Astrocyte (in vitro differentiated cells and primary cell): Measurements from ENCODE around the gene PAK6.

ENCODE experiments used
- CTCF ChIP-seq: IDR thresholded peaks from 2 replicates; pipeline ENCODE4 v1.5.1; 2011; ENCODE audit warnings: low read depth, mild to moderate bottlenecking, inconsistent platforms, low read length, moderate library complexity; ENCODE audit not compliant: insufficient read depth
- EZH2 ChIP-seq: IDR thresholded peaks from 2 replicates; pipeline ENCODE4 v1.6.1; 2012; ENCODE audit warnings: mild to moderate bottlenecking, low read length, inconsistent platforms; ENCODE audit not compliant: insufficient read depth

GRCh38 chr15:40229316-40229715 is 9.5 kb upstream of the PAK6 start:
- TF ChIP-seq CTCF (no peak), EZH2 (no peak)
